Neural progenitor cell (in vitro differentiated cells): ENCODE measurements around the gene GPR180. TPM values are rescaled to one million over a fixed set of nuclear protein-coding genes. Genes with fewer than 3 reads are reported as not detected.

Experiments used
- DNase-seq: peaks from one replicate; pipeline ENCODE4 v3.0.0-alpha.2; 2016; ENCODE audit warnings: low spot score
- H2AFZ ChIP-seq: fragments of 200-600 bp; sonication (generic); replicated peaks from 2 replicates; pipeline ENCODE4 v1.6.1; 2016; ENCODE audit warnings: antibody characterized with exemption
- H3F3A ChIP-seq: fragments of 200-600 bp; sonication (generic); 2 replicates; pipeline ENCODE4 v1.6.1; 2016; ENCODE audit warnings: antibody characterized with exemption, low read depth
- H3K27ac ChIP-seq: fragments of 200-600 bp; sonication (generic); 2 replicates; pipeline ENCODE4 v1.5.1; 2016; ENCODE audit warnings: mild to moderate bottlenecking
- H3K27me3 ChIP-seq: fragments of 200-600 bp; sonication (generic); 2 replicates; pipeline ENCODE4 v1.6.1; 2016; ENCODE audit warnings: mild to moderate bottlenecking, moderate library complexity
- H3K36me3 ChIP-seq: fragments of 200-600 bp; sonication (generic); 2 replicates; pipeline ENCODE4 v1.5.1; 2016
- H3K4me1 ChIP-seq: fragments of 200-600 bp; sonication (generic); 2 replicates; pipeline ENCODE4 v1.6.1; 2016; ENCODE audit warnings: mixed run types
- H3K4me2 ChIP-seq: fragments of 200-600 bp; sonication (generic); 2 replicates; pipeline ENCODE4 v1.6.1; 2016
- H3K4me3 ChIP-seq: fragments of 200-600 bp; sonication (generic); 2 replicates; pipeline ENCODE4 v1.5.1; 2016
- H3K79me2 ChIP-seq: fragments of 200-600 bp; sonication (generic); 2 replicates; pipeline ENCODE4 v1.6.1; 2016; ENCODE audit warnings: low read depth
- H3K9ac ChIP-seq: fragments of 200-600 bp; sonication (generic); 2 replicates; pipeline ENCODE4 v1.6.1; 2016
- H3K9me3 ChIP-seq: fragments of 200-600 bp; sonication (generic); 2 replicates; pipeline ENCODE4 v1.5.1; 2016; ENCODE audit warnings: low read depth
- H4K20me1 ChIP-seq: fragments of 200-600 bp; sonication (generic); 2 replicates; pipeline ENCODE4 v1.6.1; 2016; ENCODE audit warnings: low read depth
- H3K27ac Mint-ChIP-seq: 3 replicates; pipeline ENCODE4 v1.8.0; 2021; ENCODE audit warnings: mixed read lengths
- H3K27me3 Mint-ChIP-seq: 2 replicates; pipeline ENCODE4 v1.8.0; 2022; ENCODE audit warnings: low read depth, mild to moderate bottlenecking, inconsistent platforms, moderate library complexity, mixed read lengths; ENCODE audit not compliant: insufficient read depth
- H3K36me3 Mint-ChIP-seq: 3 replicates; pipeline ENCODE4 v1.8.0; 2021; ENCODE audit warnings: mixed read lengths
- H3K4me1 Mint-ChIP-seq: 3 replicates; pipeline ENCODE4 v1.8.0; 2021; ENCODE audit warnings: mixed read lengths
- H3K4me3 Mint-ChIP-seq: 3 replicates; pipeline ENCODE4 v1.8.0; 2021; ENCODE audit warnings: mild to moderate bottlenecking, moderate library complexity, mixed read lengths
- H3K9me3 Mint-ChIP-seq: 3 replicates; pipeline ENCODE4 v1.8.0; 2020; ENCODE audit warnings: mixed read lengths
- EZH2 ChIP-seq: fragments of 200-600 bp; sonication (generic); IDR thresholded peaks from 2 replicates; pipeline ENCODE4 v1.6.1; 2017; ENCODE audit warnings: antibody characterized with exemption, mild to moderate bottlenecking, moderate library complexity
- EZH2phosphoT487 ChIP-seq: fragments of 200-600 bp; sonication (generic); IDR thresholded peaks from 2 replicates; pipeline ENCODE4 v1.6.1; 2017; ENCODE audit warnings: antibody characterized with exemption
- total RNA-seq: library from RNA; depleted of rRNA; stranded (reverse); fragments of >200 nt; gene quantifications from 2 replicates; pipeline ENCODE4 v1.2.3, GENCODE V29; 2015; ENCODE audit warnings: low replicate concordance
- TF ChIP-seq, protein P1 (sequence below): fragments of 200-600 bp; sonication (generic); IDR thresholded peaks from 2 replicates; pipeline ENCODE4 v1.5.1; 2017; ENCODE audit warnings: antibody characterized with exemption, mild to moderate bottlenecking

GPR180 gene
- total RNA-seq, 1 donor from 2014 or later = 16.5 TPM

DNA sequence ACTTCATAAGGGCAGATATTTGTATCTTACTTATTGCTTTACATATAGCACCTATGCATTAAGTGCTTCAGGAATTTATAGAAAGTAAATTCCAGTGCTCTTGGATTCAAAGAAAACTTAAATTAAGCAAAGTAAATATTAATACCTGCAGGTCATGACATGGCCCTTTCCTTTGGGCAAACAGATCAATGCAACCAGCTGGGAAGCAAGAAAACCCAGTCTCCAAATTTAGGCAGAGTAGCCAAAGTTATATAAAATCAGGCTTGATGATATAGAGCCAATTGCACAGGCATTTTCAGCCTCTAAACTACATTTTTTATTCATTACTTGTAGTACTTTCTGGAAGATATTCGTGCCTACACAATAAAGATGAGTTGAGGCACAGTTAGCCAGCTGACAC is 22.6 kb upstream of the GPR180 start:
- Mint-ChIP-seq H3K4me1 (no peaks in the 10 kb centered on the region), H3K27me3 (no peaks in the 10 kb centered on the region), H3K27ac (no peak overlapping the region), H3K9me3 (peaks cover 4% of the 10 kb centered on the region), H3K36me3 (peaks cover 40% of the 10 kb centered on the region), H3K4me3 (no peak overlapping the region)
- Histone ChIP-seq H3K4me1 (no peaks in the 10 kb centered on the region), H3K79me2 (no peaks in the 10 kb centered on the region), H2AFZ (no peak overlapping the region), H3K4me3 (no peak overlapping the region), H3K27me3 (no peaks in the 10 kb centered on the region), H3K36me3 (peaks cover 44% of the 10 kb centered on the region), H3F3A (no peaks in the 10 kb centered on the region), H3K27ac (no peak overlapping the region), H3K4me2 (no peak overlapping the region), H3K9me3 (no peaks in the 10 kb centered on the region), H4K20me1 (no peaks in the 10 kb centered on the region), H3K9ac (no peak overlapping the region)
- TF ChIP-seq, protein P1, sequence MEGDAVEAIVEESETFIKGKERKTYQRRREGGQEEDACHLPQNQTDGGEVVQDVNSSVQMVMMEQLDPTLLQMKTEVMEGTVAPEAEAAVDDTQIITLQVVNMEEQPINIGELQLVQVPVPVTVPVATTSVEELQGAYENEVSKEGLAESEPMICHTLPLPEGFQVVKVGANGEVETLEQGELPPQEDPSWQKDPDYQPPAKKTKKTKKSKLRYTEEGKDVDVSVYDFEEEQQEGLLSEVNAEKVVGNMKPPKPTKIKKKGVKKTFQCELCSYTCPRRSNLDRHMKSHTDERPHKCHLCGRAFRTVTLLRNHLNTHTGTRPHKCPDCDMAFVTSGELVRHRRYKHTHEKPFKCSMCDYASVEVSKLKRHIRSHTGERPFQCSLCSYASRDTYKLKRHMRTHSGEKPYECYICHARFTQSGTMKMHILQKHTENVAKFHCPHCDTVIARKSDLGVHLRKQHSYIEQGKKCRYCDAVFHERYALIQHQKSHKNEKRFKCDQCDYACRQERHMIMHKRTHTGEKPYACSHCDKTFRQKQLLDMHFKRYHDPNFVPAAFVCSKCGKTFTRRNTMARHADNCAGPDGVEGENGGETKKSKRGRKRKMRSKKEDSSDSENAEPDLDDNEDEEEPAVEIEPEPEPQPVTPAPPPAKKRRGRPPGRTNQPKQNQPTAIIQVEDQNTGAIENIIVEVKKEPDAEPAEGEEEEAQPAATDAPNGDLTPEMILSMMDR = no peak
- TF ChIP-seq EZH2phosphoT487 (no peak), EZH2 (no peak)
- no peak for DNase-seq

DNA sequence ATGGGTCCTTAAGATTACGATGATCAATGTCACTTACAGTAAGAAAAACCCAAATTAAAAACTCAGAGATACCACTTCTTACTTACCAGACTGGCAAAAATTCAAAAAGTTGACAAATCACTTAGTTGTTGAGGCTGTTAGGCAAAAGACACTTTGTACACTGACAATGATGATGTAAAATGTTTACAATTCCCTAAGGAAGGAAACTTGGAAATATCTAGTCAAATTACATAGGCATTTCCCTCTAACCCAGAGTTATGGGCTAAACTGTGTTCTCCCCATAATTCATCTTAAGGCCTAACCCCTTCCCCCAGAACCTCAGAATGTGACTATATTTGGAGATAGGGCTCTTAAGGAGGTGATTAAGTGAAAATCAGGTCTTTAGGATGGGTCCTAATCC is 17.7 kb upstream of the GPR180 start:
- Histone ChIP-seq H3K27ac (no peak overlapping the region), H3F3A (no peaks in the 10 kb centered on the region), H3K36me3 (peaks cover 20% of the 10 kb centered on the region), H3K27me3 (no peaks in the 10 kb centered on the region), H3K9me3 (no peaks in the 10 kb centered on the region), H3K9ac (no peak overlapping the region), H2AFZ (no peak overlapping the region), H3K4me1 (no peaks in the 10 kb centered on the region), H4K20me1 (no peaks in the 10 kb centered on the region), H3K4me3 (no peak overlapping the region), H3K79me2 (peaks cover 5% of the 10 kb centered on the region), H3K4me2 (no peak overlapping the region)
- H3K36me3 Mint-ChIP-seq = peaks cover 52% of the 10 kb centered on the region
- no peaks in the 10 kb centered on the region for H3K4me1 Mint-ChIP-seq
- no peak for DNase-seq
- no peak overlapping the region for H3K4me3 Mint-ChIP-seq
- no peaks in the 10 kb centered on the region for H3K27me3 Mint-ChIP-seq
- H3K27ac Mint-ChIP-seq = no peak overlapping the region
- peaks cover 9% of the 10 kb centered on the region for H3K9me3 Mint-ChIP-seq
- TF ChIP-seq, protein P1 = no peak
- TF ChIP-seq EZH2phosphoT487 = no peak

DNA sequence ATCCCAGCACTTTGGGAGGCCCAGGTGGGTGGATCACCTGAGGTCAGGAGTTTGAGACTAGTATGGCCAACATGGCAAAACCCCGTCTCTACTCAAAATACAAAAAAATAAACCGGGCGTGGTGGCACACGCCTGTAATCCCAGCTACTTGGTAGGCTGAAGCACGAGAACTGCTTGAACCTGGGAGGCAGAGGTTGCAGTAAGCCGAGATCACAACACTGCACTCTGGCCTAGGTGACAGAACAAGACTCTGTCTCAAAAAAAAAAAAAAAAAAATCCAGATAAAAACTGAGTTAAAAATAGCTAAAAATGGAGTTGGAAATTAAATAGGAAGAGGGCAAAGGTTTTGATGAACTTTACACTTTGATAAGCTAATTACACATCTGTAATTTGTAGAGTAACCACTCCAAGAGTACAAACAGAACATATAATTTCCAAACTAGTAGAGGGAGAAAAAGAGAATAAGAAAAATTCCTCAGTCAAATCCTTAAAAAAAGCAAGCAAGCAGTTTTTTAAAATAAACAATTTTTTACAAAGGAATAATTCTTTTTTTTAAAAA is 16.0 kb upstream of the GPR180 start:
- H3K36me3 Mint-ChIP-seq = peaks cover 45% of the 10 kb centered on the region
- H3K27me3 Mint-ChIP-seq = no peaks in the 10 kb centered on the region
- H3K4me1 ChIP-seq = no peaks in the 10 kb centered on the region

More for the DNA sequence above, 16.0 kb upstream of the GPR180 start:
- H3K4me2 ChIP-seq = no peak overlapping the region
- peaks cover 18% of the 10 kb centered on the region for H3K36me3 ChIP-seq
- H2AFZ ChIP-seq = no peak overlapping the region
- no peak overlapping the region for H3K9ac ChIP-seq
- DNase-seq = no peak
- Mint-ChIP-seq H3K4me3 (no peak overlapping the region), H3K27ac (no peak overlapping the region), H3K4me1 (no peaks in the 10 kb centered on the region), H3K9me3 (peaks cover 9% of the 10 kb centered on the region)
- H3K4me3 ChIP-seq = no peak overlapping the region
- no peaks in the 10 kb centered on the region for H3K9me3 ChIP-seq
- H4K20me1 ChIP-seq = no peaks in the 10 kb centered on the region
- no peaks in the 10 kb centered on the region for H3F3A ChIP-seq
- TF ChIP-seq EZH2phosphoT487 (no peak), EZH2 (no peak)
- TF ChIP-seq, protein P1 = no peak
- peaks cover 5% of the 10 kb centered on the region for H3K79me2 ChIP-seq
- H3K27ac ChIP-seq = no peak overlapping the region
- no peaks in the 10 kb centered on the region for H3K27me3 ChIP-seq
